PC-9 (cell line): ENCODE measurements around the gene RALGPS1. TPM values are rescaled to one million over a fixed set of nuclear protein-coding genes. Genes with fewer than 3 reads are reported as not detected.

Experiments used
- BruUV-seq: library from RNA; stranded (reverse); fragments of 400-500 nt; replicated peaks from 2 replicates; lab custom pipeline; 2021; lab: Mats Ljungman, UMichigan
- CTCF ChIA-PET: fragments of 300-600 bp; sonication (Branson Sonifier 250); formaldehyde crosslinking; loops from one replicate; lab custom pipeline; 2022; ENCODE audit warnings: antibody characterized with exemption; lab: Charles Lee
- POLR2A ChIA-PET: fragments of 300-600 bp; sonication (Branson Sonifier 250); formaldehyde crosslinking; loops from one replicate; lab custom pipeline; 2022; ENCODE audit warnings: antibody characterized with exemption; ENCODE audit not compliant: unreplicated experiment; lab: Charles Lee
- DNase-seq, 2 experiments: peaks; one replicate each; pipeline versions ENCODE4 v3.0.0 to v3.0.0-alpha.2; 2015 to 2022; ENCODE audit warnings: mixed read lengths in 1 of 2
- H2AFZ ChIP-seq: fragments of 200-600 bp; sonication (generic); 2 replicates; pipeline ENCODE4 v1.8.1; 2017; ENCODE audit warnings: antibody characterized with exemption
- H3F3A ChIP-seq: fragments of 200-600 bp; sonication (generic); 2 replicates; pipeline ENCODE4 v1.8.1; 2017; ENCODE audit warnings: antibody characterized with exemption, mild to moderate bottlenecking, low read depth; ENCODE audit not compliant: insufficient read depth
- H3K27ac ChIP-seq: fragments of 200-600 bp; sonication (generic); 2 replicates; pipeline ENCODE4 v1.6.1; 2016; ENCODE audit warnings: mixed run types
- H3K27me3 ChIP-seq: fragments of 200-600 bp; sonication (generic); 2 replicates; pipeline ENCODE4 v1.6.1; 2016; ENCODE audit warnings: low read depth, mixed run types; ENCODE audit not compliant: insufficient read depth
- H3K36me3 ChIP-seq: fragments of 200-600 bp; sonication (generic); 2 replicates; pipeline ENCODE4 v1.6.1; 2016; ENCODE audit warnings: low read depth, mixed run types
- H3K4me1 ChIP-seq: fragments of 200-600 bp; sonication (generic); replicated peaks from 2 replicates; pipeline ENCODE4 v1.6.1; 2016; ENCODE audit warnings: mixed run types; ENCODE audit not compliant: insufficient read depth
- H3K4me2 ChIP-seq: fragments of 200-600 bp; sonication (generic); 2 replicates; pipeline ENCODE4 v1.6.1; 2017; ENCODE audit warnings: mixed run types
- H3K4me3 ChIP-seq: fragments of 200-600 bp; sonication (generic); 2 replicates; pipeline ENCODE4 v1.6.1; 2016; ENCODE audit warnings: mixed run types
- H3K79me2 ChIP-seq: fragments of 200-600 bp; sonication (generic); 2 replicates; pipeline ENCODE4 v1.6.1; 2017; ENCODE audit warnings: low read depth, mixed run types
- H3K9me2 ChIP-seq: fragments of 200-600 bp; sonication (generic); 2 replicates; pipeline ENCODE4 v1.8.1; 2017; ENCODE audit warnings: mild to moderate bottlenecking; ENCODE audit not compliant: insufficient read depth
- H3K9me3 ChIP-seq: fragments of 200-600 bp; sonication (generic); 2 replicates; pipeline ENCODE4 v1.8.1; 2016; ENCODE audit warnings: low read depth; ENCODE audit not compliant: insufficient read depth
- H4K20me1 ChIP-seq: fragments of 200-600 bp; sonication (generic); 2 replicates; pipeline ENCODE4 v1.8.1; 2017; ENCODE audit not compliant: insufficient read depth
- CTCF ChIP-seq: fragments of 200-600 bp; sonication (generic); conservative IDR thresholded peaks from 2 replicates; pipeline ENCODE4 v1.6.1; 2017; ENCODE audit warnings: mixed run types, antibody characterized with exemption, mild to moderate bottlenecking, moderate library complexity
- EZH2 ChIP-seq: fragments of 200-600 bp; sonication (generic); IDR thresholded peaks from 2 replicates; pipeline ENCODE4 v1.8.0; 2017; ENCODE audit warnings: antibody characterized with exemption, low read depth
- intact Hi-C: fragments of 100-400 bp; cut with micrococcal nuclease; formaldehyde crosslinking; loops from one replicate; pipeline ENCODE4 v1.10.0; 2022; ENCODE audit not compliant: unreplicated experiment
- total RNA-seq: library from RNA; stranded (reverse); gene quantifications from 2 replicates; pipeline ENCODE4 v1.2.3, GENCODE V29; 2021

Gene RALGPS1
- total RNA-seq, 1 experiment from 2014 or later = 23.3 TPM

GRCh38 chr9:127255692-127256091, 341.1 kb downstream of the RALGPS1 start:
- CTCF ChIA-PET = no interaction called here
- H3K36me3 ChIP-seq = no peaks in the 10 kb centered on the region
- BruUV-seq = no TSS peak

GRCh38 chr9:127256324-127256723, 341.7 kb downstream of the RALGPS1 start:
- CTCF ChIA-PET = no interaction called here
- no peak for DNase-seq
- Histone ChIP-seq H2AFZ (no peak overlapping the region), H4K20me1 (no peaks in the 10 kb centered on the region), H3K9me3 (no peaks in the 10 kb centered on the region), H3K4me2 (no peak overlapping the region), H3K27me3 (no peaks in the 10 kb centered on the region), H3K4me3 (no peak overlapping the region), H3K79me2 (no peaks in the 10 kb centered on the region), H3F3A (no peaks in the 10 kb centered on the region), H3K36me3 (no peaks in the 10 kb centered on the region), H3K9me2 (no peaks in the 10 kb centered on the region), H3K4me1 (no peaks in the 10 kb centered on the region), H3K27ac (no peak overlapping the region)
- POLR2A ChIA-PET = no interaction called here
- TF ChIP-seq EZH2 (no peak), CTCF (no peak)
- intact Hi-C loops = no loop called here
- BruUV-seq = no TSS peak

More at GRCh38 chr9:127255692-127256091, 341.1 kb downstream of the RALGPS1 start:
- intact Hi-C loops = no loop called here
- H3K27ac ChIP-seq = no peak overlapping the region
- H3F3A ChIP-seq = no peaks in the 10 kb centered on the region
- H3K9me3 ChIP-seq = no peaks in the 10 kb centered on the region
- no peak for TF ChIP-seq EZH2
- no peak for TF ChIP-seq CTCF
- no peak overlapping the region for H2AFZ ChIP-seq
- H4K20me1 ChIP-seq = no peaks in the 10 kb centered on the region
- POLR2A ChIA-PET = no interaction called here
- no peaks in the 10 kb centered on the region for H3K27me3 ChIP-seq
- H3K4me3 ChIP-seq = no peak overlapping the region
- DNase-seq = no peak
- H3K4me1 ChIP-seq = no peaks in the 10 kb centered on the region
- H3K4me2 ChIP-seq = no peak overlapping the region
- H3K9me2 ChIP-seq = no peaks in the 10 kb centered on the region
- no peaks in the 10 kb centered on the region for H3K79me2 ChIP-seq

- no peaks in the 10 kb centered on the region for H4K20me1 ChIP-seq
- H3K27ac ChIP-seq = no peak overlapping the region
- no peak overlapping the region for H3K4me2 ChIP-seq
- no peaks in the 10 kb centered on the region for H3K4me1 ChIP-seq
- no peaks in the 10 kb centered on the region for H3K9me3 ChIP-seq
- no peaks in the 10 kb centered on the region for H3K36me3 ChIP-seq
- no peak overlapping the region for H2AFZ ChIP-seq
- CTCF ChIA-PET = interaction anchor here (0.7 kb wide), 1 partner anchor 54 kb away, joined by 3 read pairs; no protein-coding TSS in a partner anchor
- no peak for DNase-seq
- intact Hi-C loops = no loop called here
- no peaks in the 10 kb centered on the region for H3F3A ChIP-seq
- no peaks in the 10 kb centered on the region for H3K27me3 ChIP-seq
- POLR2A ChIA-PET = no interaction called here
- H3K9me2 ChIP-seq = no peaks in the 10 kb centered on the region; the same call in 1 of the 2 replicates
- no peak overlapping the region for H3K4me3 ChIP-seq
- BruUV-seq = no TSS peak
- H3K79me2 ChIP-seq = no peaks in the 10 kb centered on the region
- TF ChIP-seq CTCF (no peak), EZH2 (no peak)
These were observed 344.3 kb downstream of the RALGPS1 start for GRCh38 chr9:127258606-127259471.
